GM18508 (cell line): ENCODE results near the gene PTTG1IP.

ENCODE experiments used
- ATAC-seq: cut with Tn5 transposase; IDR thresholded peaks from one replicate; pipeline ENCODE4 v1.9.1; 2021; ENCODE audit warnings: moderate number of reproducible peaks; ENCODE audit not compliant: insufficient read depth, unreplicated experiment

PTTG1IP gene

DNA sequence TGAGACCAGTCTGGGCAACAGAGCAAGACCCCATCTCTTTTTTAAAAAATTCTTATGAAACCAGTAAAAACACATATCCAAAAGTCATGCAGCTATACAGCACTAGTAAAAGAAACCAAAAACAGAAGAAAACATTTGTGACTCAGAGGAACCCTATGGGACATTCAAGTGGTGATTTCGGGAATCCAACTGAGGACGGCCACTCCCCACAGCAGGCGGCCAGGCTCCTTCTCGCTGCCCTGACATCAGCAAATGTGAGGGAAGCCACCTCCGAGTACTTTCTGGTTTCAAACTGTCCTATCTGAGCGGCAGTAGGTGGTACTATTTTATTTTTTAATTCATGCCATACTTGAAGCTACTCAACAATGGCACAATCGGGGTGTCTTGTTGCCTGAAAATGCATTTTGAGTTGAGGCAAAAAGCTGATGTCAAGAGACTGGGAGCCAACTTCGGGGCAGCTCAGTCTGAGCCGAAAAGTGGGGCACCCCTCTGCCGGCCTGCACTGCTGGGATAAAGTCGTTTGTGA, 58.9 kb downstream of the PTTG1IP start:
- ATAC-seq = no peak

DNA sequence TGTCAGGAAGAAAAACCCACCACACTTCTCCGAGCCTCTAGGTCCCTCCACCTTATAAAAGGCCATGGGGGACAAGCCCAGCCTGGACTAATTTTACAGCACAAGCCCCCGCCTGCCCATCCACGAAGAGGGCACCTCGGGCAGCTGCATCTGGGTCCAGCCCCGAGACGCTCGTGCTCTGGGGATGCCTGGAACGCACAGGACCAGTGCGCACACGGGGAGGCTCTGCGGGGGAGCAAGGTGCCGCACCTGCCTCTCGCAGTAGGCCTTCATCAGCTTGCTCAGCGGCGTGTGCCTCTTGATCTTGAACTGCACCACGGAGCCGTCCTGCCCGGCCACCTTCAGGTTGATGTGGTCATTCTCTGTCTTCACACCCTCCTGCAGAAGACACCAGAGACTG, 59.8 kb downstream of the PTTG1IP start:
- no peak for ATAC-seq

DNA sequence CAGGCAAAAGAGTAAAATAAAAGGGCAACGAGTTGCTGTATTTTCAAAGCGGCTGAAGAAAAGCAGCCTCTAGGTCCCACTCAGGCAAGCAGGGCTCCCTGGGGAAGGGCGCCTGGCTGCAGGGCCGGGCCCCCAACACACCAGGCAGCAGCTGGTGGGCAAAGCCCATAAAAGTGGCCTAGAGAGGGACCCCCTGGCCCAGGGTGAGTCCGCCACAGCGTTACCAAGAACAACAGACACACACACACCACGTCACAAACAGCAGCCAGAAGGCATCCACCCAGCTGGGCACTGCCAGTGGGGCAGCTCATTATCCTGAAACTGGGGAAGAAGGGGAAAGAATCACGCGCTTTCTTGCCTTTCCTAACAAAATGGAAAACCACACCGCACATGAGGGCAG, 60.3 kb downstream of the PTTG1IP start:
- ATAC-seq = no peak

DNA sequence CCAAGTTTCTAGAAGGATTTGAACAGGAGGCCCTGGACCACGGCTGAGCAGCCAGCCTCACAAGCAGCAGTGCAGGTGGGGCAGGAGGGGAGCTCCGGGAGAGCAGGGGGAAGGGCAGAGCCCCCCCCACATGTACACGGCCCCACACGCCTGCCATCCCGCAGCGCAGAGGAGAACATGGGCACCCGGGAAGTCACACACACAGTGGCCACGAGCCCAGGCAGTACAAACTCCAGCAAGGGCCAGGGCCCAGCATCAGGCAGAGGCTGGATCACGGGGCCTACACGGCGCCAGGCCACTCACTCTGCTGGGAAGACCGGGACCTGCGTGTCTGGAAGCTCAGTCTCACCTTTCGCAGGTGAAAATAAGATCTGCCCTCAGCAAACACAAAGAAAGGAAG, 60.9 kb downstream of the PTTG1IP start:
- ATAC-seq = no peak

DNA sequence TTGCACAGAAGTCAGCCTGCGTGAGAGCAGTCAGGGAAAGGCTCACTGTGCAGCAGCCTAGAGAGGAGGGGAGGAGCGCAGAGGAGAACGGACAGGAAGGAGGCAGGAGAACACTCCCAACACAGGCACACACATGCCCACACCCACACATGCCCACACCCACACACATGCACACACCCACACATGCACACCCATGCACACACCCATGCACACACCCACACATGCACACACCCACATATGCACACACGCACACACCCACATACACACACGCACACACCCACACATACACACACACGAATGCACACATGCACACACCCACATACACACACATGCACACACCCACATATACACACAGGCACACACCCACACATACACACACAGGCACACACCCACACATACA, 62.7 kb downstream of the PTTG1IP start:
- ATAC-seq = no peak

DNA sequence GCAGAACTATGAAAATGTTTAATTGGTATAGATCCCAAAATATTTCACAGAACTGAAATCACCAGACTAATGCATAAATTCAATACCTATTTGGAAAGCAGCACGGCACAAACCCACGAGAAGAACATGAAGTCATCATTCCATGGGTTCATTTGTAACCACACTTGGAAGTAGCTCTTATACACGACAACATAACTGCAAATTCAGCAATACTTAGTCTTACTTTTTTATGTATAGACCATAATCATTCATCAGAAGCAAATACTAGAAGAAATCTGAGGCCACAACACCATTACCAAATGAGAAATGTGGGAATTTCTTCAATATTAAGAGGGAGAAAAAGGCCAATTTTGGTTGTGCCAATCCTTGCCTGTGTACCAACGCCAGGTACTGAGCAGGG, 67.6 kb downstream of the PTTG1IP start:
- ATAC-seq = no peak

DNA sequence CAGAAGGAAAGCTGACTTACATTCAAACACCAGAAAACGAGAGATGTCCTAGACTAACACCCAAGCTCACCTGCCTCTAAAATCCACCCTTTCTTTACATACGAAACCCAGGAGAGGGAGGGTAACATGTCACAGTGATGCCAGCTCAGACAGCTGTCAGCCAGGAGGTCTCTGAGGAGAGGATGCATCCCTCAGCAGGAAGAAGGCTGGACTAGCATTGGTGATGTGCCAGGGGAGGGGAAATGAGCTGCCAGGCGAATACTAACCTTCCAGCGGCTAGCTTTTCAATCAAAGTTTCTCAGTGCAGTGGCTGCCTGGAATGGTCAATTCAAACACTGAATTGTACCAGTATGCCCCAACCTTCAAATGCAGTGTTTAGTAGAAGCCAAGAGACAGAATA, 68.3 kb downstream of the PTTG1IP start:
- no peak for ATAC-seq

DNA sequence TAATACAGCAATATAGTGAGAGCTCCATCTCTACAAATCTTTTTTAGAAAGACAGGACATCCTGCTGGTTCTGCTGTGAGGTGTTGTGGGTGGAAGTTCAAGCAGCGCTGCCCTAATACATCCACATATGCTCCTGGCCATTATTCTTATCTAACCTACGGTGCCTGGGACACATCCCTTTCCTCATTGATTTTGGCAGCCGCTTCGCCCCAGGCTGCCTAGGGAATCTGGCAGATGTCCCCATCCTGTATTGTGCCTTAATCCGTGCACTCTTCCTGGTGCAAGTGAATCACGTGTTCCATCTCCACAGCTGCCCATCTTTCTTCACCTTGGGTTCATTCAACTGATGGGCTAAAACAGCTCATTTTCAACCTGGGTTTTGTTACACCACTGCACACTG, 68.7 kb downstream of the PTTG1IP start:
- ATAC-seq = no peak

DNA sequence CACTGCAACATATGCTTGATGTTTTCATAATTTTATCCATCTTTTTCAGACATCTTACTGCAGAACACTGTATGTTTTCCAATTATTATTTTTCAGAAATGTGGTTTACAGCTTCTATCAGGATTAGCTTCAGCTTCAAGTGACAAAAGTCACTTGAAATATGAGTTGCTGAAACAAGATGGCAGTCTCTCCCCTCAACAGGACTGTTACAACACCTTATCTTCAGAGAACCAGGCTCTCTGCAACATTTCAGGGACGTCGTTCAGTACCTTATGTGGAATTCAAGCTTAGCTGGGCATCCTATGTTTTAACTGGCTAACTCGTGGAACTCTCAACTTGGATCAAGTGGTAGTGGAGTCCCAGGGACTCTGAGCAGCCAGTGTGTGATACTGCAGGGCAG, 69.8 kb downstream of the PTTG1IP start:
- no peak for ATAC-seq

DNA sequence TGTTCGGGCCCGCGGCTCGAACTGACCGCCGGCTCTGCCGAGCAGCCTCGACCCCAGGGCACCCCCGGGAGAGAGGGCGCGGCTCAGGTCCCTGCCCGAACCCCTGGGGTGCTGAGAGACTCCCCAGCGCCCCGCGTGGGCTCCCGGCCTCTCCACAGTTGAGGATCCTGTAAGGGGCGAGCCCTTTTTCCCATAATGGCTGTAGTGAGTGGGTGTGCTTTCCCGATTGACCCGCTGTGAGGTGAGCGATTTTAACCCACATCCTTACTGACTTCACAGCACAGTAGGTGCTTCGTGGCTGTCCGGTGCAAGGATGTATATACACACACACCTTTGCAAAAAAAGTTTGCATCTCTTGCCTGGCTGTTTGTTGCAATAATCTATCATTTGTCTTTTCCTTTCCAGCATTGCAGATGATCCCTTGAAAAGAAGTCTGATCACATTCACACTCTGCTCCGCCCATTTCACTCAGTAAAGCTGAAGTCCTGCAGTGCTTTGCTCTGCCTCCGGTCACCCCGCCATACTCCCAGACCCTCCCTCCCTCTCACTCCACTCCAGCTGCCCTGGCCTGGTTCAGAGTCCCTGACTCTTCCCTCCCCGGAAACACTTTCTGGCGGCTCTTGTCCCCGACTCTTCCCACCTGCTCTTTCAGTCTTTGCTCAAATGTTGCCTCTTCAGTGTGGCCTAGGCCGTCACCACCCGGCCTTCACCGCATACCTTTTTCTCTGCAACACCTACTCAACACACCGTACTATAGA, 70.9 kb downstream of the PTTG1IP start:
- ATAC-seq = no peak

DNA sequence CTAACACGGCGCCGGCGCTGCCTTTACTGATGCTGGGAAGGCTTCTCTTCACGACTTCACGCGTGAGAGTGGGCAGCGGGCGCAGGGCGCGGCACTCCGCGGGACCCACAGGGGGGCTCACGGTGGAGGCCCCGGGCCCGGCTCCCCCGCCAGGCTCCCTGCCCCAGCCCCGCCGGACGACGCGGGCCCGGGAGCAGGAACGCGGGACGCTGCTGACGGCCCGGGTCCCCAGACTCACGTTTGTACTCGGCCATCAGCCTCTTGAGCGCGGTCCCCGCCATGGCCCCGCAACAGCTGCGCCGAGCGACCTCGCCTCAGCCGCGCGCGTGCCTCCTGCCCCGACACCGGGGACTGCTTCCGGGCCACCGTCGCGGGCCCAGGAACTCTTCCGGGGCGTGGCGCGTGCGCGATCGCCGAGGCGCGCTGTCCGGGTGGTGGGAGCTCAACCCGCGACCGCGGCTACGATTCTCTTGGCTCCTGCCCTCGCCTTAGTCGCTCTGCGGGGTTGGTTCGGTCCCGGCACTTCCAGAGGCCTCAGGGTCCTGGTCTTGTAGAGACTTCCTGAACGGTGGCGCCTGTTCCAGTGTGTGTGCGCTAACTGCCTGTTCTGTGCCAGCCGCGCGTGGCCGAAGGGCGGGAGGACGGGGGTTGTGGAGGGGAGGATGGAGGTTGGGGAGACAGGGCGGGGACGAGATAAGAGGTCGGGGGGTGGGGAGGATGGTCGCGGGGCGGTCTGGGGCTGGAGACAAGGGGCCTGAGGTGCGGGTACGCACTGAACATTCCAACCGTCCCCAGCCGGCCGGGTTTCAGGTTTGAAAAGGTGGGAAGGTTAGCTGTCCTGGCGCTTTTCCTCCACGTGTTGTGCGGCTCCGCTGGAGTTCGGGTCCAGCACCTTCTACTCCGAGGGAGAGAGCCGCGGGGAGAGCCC, 71.8 kb downstream of the PTTG1IP start, which contains the start of gene UBE2G2:
TSS of gene UBE2G2 (minus strand) at position 353 of the 928 bp plus-strand sequence. CDS start at position 281, 72 bp downstream.
- ATAC-seq = no peak

DNA sequence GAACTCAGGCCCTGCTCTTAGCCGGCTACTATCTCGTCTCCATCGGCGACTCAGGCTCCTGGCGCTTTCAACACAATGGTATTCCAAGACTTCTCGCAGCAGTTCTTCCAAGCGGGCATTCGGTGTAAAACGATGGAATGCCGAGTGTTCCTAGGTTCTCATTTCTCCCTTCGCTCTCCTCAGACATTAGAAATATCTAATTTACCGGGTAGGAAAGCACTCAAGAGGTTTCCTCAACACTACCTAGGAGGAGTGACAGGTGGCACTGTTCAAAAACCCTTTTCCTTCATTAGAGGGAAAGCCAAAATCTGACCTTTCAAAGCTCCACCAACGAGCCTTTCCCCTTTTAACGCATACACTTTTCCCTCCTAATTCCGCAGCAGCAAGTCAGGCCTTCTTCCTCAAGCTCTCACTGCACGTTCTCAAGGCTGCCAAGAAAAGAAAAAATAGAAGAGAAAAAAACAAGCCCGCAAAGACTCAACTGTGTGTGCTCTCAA, 72.5 kb downstream of the PTTG1IP start:
- no peak for ATAC-seq

DNA sequence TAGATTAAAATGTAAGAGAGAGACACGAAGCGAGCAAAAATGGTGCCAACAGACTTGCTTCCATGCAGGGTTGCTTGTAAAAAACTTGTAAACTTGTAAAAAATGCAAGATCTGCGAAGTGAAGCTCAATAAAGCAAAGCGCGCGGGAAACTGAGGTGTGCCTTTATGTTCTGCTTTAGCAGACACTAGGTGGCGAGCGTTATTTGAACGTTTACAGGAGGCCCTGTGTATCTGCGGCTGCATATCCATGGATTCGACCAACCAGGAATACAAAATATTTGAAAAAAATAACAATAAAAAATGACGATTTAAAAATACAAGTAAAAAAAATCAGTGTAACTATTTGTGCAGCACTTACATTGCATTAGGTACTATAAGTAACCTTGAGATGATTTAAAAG, 73.4 kb downstream of the PTTG1IP start:
- no peak for ATAC-seq

DNA sequence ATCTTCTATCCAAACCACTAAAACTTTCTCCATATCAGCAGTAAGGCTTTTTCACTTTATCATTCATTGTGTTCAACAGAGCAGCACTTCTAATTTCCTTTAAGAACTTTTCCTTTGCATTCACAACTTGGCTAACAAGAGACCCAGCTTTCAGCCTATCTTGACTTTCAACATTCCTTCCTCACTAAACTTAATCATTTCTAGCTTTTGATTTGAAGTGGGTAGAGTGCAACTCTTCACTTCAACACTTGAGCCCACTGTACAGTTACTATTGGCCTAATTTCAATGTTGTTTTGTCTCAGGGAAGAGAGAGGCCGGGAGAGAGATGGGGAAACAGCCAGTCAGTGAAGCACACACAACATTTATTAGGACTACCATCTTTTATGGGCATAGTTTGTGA, 73.8 kb downstream of the PTTG1IP start:
- ATAC-seq = no peak
